ENCODE data around the gene MTMR12.

DNA sequence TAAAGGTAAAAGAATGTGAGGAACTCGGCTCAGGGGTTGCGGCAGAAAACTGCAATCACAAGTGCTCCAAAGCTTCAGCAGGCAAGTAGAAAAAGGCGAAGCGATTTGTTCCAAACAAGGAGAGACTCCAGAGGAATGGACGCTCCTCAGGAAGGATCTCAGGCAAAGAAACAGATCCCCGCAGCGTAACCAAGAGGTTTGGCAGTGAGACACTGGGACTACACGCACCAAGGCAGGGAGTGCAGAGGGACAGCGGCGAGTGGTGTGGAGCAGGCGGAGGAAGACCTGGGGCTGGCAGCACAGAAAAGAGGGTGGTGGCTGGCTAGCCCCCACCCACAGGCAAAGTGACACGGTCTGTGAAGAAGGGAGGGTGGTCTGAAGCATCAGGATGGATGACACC, 83.9 kb downstream of the MTMR12 start:
- TF ChIP-seq, protein P1, sequence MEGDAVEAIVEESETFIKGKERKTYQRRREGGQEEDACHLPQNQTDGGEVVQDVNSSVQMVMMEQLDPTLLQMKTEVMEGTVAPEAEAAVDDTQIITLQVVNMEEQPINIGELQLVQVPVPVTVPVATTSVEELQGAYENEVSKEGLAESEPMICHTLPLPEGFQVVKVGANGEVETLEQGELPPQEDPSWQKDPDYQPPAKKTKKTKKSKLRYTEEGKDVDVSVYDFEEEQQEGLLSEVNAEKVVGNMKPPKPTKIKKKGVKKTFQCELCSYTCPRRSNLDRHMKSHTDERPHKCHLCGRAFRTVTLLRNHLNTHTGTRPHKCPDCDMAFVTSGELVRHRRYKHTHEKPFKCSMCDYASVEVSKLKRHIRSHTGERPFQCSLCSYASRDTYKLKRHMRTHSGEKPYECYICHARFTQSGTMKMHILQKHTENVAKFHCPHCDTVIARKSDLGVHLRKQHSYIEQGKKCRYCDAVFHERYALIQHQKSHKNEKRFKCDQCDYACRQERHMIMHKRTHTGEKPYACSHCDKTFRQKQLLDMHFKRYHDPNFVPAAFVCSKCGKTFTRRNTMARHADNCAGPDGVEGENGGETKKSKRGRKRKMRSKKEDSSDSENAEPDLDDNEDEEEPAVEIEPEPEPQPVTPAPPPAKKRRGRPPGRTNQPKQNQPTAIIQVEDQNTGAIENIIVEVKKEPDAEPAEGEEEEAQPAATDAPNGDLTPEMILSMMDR (conservative IDR thresholded peaks at IDR 0.05; ENCODE audit: low read length): no peak
- no peak for TF ChIP-seq EZH2phosphoT487 (IDR thresholded peaks at IDR 0.05; ENCODE audit: borderline replicate concordance, low read depth, low read length)
